ENCODE results near the gene CLASRP. TPM values are rescaled to one million over a fixed set of nuclear protein-coding genes. Genes with fewer than 3 reads are reported as not detected.

The CLASRP gene
- total RNA-seq, 1 donor from 2014 or later = 83.7 TPM

DNA sequence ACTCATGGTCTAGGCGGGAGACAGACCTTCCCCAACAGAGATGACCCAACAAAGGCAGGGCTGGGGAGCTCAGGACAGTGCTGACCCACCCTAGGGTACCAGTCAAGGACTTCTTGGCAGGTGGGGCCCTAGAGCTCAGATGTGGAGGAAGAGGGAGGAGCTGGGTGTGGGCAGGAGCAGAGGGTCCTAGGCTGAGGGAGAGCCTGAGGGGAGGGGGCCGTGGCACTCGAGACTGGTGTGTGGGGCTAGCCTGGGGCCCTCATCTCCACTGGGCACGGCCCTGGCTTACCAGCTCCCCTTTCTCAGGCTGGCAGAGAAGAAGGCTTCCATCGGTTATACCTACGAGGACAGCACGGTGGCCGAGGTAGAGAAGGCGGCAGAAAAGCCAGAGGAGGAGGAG lies 18.6 kb downstream of the CLASRP start:
- intact Hi-C loops (cut with DNase I) = no loop called here
- H3K4me1 ChIP-seq = no peaks in the 10 kb centered on the region
- no peak for DNase-seq
- no peak for ATAC-seq
- TF ChIP-seq, protein P1, sequence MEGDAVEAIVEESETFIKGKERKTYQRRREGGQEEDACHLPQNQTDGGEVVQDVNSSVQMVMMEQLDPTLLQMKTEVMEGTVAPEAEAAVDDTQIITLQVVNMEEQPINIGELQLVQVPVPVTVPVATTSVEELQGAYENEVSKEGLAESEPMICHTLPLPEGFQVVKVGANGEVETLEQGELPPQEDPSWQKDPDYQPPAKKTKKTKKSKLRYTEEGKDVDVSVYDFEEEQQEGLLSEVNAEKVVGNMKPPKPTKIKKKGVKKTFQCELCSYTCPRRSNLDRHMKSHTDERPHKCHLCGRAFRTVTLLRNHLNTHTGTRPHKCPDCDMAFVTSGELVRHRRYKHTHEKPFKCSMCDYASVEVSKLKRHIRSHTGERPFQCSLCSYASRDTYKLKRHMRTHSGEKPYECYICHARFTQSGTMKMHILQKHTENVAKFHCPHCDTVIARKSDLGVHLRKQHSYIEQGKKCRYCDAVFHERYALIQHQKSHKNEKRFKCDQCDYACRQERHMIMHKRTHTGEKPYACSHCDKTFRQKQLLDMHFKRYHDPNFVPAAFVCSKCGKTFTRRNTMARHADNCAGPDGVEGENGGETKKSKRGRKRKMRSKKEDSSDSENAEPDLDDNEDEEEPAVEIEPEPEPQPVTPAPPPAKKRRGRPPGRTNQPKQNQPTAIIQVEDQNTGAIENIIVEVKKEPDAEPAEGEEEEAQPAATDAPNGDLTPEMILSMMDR (IDR thresholded peaks at IDR 0.05) = no peak
- peaks cover 100% of the 10 kb centered on the region for H3K36me3 ChIP-seq
- H3K27me3 ChIP-seq = no peaks in the 10 kb centered on the region
- no peaks in the 10 kb centered on the region for H3K9me3 ChIP-seq
- H3K4me3 ChIP-seq = no peak overlapping the region
- H3K27ac ChIP-seq = no peak overlapping the region

DNA sequence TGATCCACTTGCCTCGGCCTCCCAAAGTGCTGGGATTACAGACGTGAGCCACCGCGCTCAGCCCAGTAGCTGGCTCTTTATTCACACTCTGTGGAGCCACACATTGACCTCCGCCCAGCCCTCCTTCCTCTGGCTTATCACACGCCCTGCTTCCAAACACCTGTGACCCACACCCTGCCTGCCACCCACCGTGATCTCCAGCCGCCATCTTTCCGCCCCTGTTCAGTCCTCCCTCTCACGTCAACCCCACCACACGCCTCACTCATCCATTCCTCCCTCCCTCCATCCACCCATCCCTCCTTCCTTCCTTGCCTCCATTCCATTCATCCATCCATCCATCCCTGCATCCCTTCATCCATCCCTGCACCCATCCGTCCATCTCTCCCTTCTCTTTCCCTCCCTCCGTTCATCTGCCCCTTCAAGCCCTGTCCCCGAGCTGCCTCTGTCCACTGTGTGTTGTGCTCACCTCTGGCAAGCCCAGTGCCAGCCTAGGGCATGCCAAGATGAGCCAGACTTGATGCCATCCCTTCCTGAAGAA lies 19.8 kb downstream of the CLASRP start:
- Histone ChIP-seq H3K9me3 (no peaks in the 10 kb centered on the region), H3K4me3 (no peak overlapping the region), H3K36me3 (peaks cover 100% of the 10 kb centered on the region), H3K27me3 (no peaks in the 10 kb centered on the region), H3K27ac (no peak overlapping the region), H3K4me1 (no peaks in the 10 kb centered on the region)
- no peak for DNase-seq
- TF ChIP-seq, protein P1 (IDR thresholded peaks at IDR 0.05) = no peak
- no peak for ATAC-seq
- intact Hi-C loops (cut with DNase I) = no loop called here

DNA sequence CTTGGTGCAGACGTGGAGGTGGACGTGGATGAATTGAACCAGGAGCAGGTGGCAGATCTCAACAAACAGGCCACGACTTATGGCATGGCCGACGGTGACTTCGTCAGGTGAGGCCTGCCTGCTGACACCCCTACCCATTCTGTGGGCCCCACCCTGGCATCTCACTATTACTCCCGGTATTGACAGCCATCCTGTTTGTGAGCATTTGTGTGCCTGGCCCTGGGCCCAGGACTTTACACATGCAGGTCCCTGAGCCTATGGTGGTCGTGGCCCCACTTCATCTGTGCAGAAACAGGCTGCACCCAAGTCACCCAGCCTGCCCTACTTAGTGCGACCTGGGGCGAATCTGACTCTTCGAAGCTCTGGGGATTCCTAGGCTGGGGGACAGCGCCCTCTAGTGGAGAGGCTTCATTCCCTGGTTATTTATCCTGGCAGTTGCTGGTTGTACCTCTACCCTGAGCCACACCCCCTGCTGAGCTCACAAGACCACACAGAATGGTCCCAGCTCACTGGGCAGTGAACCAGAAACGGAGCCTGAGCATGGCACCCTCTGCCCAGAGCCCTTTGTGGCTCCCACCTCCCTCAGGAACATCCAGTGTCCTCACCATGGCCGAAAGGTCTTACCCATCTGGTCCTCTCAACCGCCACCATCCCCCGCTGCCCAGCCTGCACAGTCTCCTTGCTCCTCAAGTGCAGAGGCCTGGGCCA lies 20.6 kb downstream of the CLASRP start:
- ATAC-seq (peak; percentile 85), DNase-seq (peak; percentile 77)
- no peaks in the 10 kb centered on the region for H3K9me3 ChIP-seq
- no peak overlapping the region for H3K27ac ChIP-seq
- no peaks in the 10 kb centered on the region for H3K27me3 ChIP-seq
- H3K4me3 ChIP-seq = no peak overlapping the region
- intact Hi-C loops (cut with DNase I) = no loop called here
- peaks cover 100% of the 10 kb centered on the region for H3K36me3 ChIP-seq
- TF ChIP-seq, protein P1 (IDR thresholded peaks at IDR 0.05) = peak; percentile 82
- no peaks in the 10 kb centered on the region for H3K4me1 ChIP-seq

DNA sequence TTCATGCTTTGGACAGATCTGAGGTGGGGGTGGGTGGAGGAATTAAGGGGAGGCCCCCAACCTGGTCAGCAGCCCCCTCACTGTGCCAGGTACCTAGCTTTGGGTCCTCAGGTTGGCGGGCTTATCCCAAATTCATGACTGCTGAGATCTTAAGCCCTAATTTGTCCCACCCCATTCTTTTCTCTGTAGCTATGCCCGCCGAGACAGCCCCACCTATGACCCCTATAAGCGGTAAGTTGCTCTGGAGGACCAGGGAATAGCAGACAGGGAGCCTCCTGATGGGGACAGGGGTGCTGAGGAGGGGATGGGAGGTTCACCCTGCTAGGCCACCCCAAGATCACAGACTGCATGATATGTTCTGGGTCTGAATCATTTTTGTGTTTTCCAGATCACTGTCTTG lies 23.1 kb downstream of the CLASRP start:
- no peaks in the 10 kb centered on the region for H3K9me3 ChIP-seq
- H3K27ac ChIP-seq = no peak overlapping the region
- ATAC-seq (no peak), DNase-seq (no peak)
- no peaks in the 10 kb centered on the region for H3K27me3 ChIP-seq
- H3K4me3 ChIP-seq = no peak overlapping the region
- H3K36me3 ChIP-seq = peaks cover 96% of the 10 kb centered on the region
- TF ChIP-seq, protein P1 (IDR thresholded peaks at IDR 0.05) = no peak
- no peaks in the 10 kb centered on the region for H3K4me1 ChIP-seq
- intact Hi-C loops (cut with DNase I) = no loop called here

DNA sequence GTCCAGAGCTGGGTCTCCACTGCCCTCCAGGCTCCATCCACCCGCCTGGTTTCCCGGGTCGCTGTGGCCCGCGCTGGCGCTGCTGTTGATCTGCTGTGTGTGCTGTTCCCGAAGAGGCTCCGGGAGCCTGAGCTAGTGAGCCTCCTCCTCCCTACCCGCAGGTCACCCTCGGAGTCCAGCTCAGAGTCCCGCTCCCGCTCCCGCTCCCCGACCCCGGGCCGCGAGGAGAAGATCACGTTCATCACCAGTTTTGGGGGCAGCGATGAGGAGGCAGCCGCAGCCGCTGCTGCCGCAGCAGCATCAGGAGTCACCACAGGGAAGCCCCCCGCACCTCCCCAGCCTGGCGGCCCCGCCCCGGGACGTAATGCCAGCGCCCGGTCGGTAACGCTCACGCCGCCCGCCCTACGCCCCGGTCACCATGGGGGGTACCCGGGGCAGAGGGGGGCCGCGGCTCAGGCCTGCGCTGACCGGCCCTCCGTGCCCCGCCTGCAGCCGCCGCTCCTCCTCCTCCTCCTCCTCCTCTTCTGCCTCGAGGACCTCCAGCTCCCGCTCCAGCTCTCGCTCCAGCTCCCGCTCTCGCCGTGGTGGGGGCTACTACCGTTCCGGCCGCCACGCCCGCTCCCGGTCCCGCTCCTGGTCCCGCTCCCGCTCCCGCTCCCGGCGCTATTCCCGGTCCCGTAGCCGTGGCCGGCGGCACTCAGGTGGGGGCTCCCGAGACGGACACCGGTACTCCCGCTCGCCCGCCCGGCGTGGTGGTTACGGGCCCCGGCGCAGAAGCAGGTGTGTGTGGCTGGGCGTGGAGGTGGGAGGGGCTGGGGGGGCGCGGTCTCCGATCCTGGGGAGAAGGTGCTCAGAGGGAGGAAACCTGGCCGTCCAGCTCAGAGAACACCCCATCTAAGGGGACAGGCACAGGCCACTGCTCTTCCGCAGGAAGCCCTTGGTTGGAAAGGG lies 25.3 kb downstream of the CLASRP start:
- DNase-seq (no peak), ATAC-seq (no peak)
- intact Hi-C loops (cut with DNase I) = no loop called here
- no peaks in the 10 kb centered on the region for H3K27me3 ChIP-seq
- peaks cover 96% of the 10 kb centered on the region for H3K36me3 ChIP-seq
- H3K4me3 ChIP-seq = no peak overlapping the region
- TF ChIP-seq, protein P1 (IDR thresholded peaks at IDR 0.05) = no peak
- no peaks in the 10 kb centered on the region for H3K4me1 ChIP-seq
- H3K9me3 ChIP-seq = no peaks in the 10 kb centered on the region
- H3K27ac ChIP-seq = no peak overlapping the region

All from upper lobe of right lung (tissue), 1 donor.